Activated CD8-positive, alpha-beta memory T cell treated with anti-CD3 and anti-CD28 coated beads, Interleukin-2, amount 50 U/mL, for 1 hour (primary cell): ENCODE measurements around the gene TCF3.

ENCODE experiments used
- DNase-seq: peaks from one replicate; pipeline ENCODE4 v3.0.0-alpha.2; 2020; ENCODE audit errors: extremely low read depth

TCF3 gene

DNA sequence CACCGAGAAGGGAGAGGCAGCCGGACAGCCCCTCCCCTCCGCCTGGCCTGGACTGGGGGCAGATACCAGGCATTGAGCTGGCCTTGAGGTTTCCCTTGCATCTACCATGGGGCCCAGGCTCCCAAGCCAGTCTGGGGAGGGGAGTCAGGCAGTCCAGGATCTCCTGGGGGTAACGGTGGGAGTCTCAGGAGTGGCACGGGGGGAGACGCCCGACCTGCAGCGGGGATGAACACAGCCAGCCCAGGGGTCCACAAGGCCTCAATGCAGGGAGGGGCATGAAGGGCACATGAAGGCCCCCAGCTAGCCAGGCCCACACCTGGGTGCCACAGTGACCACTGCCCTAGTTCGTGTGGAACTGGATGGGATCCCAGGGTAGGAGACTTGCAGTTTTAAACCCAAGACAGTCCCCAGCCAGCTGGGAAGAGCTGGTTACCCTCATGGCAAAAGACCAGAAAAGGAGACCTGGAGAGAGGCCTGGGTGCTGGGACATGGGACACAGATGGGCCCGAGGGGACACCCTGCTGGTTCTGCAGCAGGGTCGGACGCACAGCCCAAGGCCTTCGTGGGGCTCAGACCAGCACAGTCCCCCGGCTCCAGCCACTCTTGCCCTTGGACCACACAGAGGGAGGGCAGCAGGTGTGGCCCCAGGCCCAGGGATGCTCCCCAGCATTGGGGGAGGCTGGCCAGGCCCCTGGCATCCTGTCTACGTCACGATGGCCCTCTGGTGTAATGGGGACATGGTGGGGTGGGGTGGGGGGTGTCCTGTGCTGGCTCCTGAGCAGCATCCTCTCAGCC is 42.5 kb downstream of the TCF3 start:
- DNase-seq = no peak

DNA sequence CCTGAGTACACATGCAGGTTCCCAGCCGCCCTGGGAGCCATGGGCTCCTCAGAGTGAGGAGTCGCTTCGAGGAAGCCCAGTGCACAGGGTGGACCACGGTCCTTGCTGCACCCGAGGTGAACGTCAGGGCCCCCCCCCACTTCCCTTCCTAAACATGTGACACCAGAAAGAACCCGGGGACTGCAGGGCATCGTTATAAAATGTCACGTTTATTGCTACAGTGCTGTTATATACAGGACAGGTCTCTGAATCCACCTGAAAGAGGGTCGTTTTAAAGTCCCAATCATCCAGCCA is 43.4 kb downstream of the TCF3 start:
- DNase-seq = no peak

DNA sequence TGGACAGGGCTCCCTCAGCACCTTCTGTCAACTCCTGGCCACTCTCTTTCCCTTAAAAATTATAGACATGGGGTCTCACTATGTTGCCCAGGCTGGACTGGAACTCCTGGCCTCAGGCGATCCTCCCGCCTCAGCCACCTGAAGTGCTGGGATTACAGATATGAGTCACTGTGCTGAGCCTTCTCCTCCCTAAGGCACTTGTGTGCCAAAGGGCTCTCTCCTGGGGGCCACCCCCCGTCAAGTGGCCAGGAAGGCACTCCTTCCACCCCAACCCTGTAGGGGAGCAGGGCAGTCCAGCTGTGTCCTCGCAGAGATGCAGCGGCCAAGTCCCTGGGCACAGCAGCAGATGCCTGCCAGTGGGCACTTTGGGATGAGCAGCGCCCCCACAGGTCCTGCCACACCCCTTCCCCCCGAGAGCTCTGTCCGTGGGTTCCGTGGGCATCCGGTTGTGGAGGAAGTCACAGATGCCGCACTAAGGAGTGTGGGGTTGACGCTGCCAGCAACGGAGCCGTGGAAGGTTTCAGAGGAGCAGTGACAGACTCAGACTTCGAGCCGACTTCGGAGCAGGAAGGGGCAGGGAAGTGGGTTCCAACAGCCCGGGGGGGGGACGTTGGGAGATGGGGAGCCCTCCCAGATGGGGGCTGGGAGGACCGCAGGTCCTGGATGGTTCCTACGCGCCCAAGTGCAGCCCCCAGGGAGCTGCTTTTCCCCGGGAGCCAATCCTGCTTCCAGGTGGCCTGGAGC is 43.9 kb downstream of the TCF3 start:
- DNase-seq = no peak

DNA sequence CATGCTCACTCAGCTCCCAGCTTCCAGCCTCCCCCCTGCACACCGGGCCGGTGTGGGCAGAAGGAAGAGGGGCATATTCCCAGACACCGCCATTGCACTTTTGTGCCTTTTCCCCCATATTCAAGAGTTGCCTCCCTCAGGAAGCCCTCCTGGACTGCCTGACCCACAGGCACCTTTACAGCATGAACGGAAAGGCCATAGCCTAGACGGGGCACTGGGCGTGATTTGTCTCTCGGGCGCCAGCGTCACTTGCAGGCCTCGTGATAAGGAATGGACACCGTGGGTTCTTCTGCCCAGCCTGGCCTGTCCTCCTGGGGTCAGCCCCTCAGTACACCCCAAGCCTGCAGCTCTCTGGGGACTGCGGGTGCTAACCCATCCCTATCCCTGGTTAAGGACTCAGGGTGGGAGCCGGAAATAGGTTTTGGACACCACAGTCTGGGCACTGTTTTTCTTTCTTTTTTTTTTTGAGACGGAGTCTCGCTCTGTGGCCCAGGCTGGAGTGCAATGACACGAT is 46.2 kb downstream of the TCF3 start:
- no peak for DNase-seq

DNA sequence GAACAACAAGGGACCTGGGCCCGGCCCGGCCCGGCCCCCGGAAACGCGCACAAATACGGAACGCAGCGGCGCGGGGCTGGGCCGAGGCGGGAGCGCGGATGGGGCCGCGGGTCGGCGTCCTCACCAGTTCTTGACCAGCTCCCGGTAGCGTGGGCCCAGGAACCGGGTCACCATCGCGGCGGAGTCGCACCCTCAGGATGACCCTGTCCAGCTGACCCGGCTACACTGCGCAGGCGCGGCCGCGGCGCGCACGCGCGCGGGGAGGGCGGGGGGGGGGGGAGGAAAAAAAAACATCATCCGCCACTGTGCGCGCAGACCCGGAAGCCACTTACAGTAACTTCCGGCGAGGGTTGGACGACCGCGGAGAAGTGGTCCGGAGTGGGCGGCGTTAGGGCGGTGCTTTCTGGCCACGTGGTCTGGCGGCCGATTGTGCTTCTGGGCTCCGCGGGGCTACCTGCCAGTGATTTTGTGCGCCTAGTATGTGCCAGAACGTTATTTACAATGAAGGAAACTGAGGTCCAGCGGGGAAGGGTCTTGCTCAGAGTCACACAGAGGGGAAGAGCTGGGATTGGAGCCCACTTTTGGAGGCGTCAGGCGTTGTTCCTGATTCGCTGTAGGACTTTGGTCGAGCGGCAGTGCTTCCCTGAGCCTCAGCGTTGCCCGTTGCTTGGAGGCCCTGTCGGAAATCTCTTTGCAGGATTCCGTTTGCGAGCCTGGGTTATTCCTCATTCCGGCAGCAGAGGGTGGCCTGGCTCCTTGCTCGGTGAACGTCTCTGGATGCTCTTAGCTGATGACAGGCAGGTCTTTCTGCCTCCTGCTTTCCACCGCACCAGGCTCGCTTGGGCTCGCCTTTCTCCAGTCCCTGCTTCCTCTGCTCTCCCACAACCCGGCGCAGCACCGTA is 46.9 kb downstream of the TCF3 start, which contains the start of gene UQCR11:
TSS of gene UQCR11 (minus strand) at position 227 of the 902 bp plus-strand sequence. CDS start at position 174, 53 bp downstream.
- peak; percentile 85 for DNase-seq

DNA sequence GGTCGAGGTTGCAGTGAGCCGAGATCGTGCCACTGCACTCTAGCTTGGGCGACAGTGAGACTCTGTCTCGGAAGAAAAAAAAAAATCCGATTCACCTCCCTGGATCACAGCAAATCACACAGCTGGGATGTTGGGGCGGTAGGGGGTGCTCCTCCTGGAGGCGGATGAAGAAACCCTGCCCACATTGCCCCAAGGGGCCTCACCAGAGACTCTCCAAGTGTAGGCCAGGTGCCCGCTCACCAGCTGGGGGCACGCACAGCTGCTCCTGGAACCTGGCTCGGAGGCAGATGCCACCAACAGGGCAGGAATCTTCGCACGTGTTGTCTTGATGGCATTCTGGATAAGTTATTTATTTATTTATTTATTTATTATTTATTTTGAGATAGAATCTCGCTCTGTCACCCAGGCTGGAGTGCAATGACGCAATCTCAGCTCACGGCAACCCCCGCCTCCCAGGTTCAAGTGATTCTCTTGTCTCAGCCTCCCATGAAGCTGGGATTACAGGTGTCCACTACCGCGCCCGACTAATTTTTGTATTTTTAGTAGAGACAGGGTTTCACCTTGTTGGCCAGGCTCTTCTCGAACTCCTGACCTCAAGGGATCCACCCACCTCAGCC is 50.2 kb downstream of the TCF3 start:
- DNase-seq = no peak

DNA sequence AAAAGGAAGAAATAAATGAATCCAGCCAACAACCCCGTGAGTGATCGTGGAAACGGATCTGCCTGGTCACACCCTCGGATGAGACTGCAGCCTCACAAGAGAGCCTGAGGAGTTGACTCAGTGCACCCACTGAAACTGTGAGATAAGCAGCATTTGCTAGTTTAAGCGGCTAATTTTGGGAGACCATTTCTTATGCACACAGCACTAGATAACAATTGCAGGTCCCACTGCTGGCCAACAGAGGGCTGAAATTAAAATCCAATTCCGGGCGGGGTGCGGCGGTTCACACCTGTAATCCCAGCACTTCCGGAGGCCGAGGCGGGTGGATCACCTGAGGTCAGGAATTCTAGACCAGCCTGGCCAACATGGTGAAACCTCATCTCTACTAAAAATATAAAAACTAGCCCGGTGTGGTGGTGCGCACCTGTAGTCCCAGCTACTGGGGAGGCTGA is 50.8 kb downstream of the TCF3 start:
- DNase-seq = no peak

DNA sequence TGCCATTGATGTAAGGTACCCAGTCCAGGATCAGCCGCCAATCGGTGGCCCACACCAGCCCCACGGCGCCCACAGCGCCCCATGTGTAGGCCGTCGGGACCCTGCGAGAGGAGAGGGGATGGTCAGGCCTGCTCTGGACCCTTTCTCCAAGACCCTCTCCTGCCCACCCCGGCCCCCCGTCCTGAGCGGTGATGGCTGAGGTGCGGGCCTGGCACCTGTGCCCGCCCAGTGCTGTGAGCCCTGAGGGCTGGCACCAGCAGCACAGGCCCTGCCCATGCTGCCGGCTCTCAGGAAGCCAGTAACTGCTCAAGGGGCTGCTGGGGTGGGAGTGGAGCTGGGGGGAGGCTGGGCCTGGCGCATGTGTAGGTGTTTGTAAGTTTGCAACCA is 53.0 kb downstream of the TCF3 start:
- DNase-seq = no peak

DNA sequence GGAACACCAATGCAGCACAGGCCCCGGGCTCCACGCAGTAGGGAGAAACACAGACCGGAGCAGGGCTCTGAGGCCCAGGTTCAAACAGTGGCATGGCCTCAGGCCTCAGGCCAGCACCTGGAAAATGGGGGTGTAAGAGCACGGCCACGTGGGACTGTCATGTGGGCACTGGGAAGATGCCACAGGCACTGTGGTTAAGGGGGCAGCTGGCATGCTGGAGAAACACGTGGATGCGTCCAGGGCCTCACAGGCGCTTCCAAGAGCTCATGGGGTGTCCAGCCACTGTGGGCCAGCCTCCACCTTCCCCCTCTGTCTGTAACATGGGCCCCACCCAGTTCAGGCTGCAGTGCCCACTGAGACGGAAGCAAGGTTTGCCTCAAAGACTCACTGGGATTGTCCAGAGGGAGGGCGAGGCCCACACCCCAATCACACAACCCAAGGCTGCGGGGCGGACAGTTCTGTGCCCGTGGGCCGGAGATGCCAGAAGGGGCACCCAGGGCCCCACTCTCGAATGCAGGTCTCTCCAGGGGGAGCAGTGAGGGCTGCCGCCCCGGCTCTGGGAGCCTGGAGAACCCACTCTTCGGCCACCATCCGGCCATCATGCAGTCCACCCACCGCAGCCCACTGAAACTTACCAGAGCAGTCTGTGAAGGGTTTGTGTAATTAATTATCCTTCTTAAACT is 53.5 kb downstream of the TCF3 start:
- DNase-seq = no peak

DNA sequence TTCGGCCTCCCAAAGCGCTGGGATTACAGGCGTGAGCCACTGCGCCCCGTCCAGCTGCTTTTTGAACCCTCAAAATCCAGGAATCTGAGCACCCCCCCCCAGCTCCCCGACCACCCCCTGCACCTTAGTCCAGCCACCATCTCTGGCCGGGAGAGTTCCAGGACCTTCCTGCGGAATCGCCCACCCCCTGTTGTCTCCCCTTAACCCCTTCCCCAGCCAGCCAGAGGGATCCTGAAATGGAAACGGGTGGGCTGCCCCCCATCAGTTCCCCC is 59.0 kb downstream of the TCF3 start:
- no peak for DNase-seq

DNA sequence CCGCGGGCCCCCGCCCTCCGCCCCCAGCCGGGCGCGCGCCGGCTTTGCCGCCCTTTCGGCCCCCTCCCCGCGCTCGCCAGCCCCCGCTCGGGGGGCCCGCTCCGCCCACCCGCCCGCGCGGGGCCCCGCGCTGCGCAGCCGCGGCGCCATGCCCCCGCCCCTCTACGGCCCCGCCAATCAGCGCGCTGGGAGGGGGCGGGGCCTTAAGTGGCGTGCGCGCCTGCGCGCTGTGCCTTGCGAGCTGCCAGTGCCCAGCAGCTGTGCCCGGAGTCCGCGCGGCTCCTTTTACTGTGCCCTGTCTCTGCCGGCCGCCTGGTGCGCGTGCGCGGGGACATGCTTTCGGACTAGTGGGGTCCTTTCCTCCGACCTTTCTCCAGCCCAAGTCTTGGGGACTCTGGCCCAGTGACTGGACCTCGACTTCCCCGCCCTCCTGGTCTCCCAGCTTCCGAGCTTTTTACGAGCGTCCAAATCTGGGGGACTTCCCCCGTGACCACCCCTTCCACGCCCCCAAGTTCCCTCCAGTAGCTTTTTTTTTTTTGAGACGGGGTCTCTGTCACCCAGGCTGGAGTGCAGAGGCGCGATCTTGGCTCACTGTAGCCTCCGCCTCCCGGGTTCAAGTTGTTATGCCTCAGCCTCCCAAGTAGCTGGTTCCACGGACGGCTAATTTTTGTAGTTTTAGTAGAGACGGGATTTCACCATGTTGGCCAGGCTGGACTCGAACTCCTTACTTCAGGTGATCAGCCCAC is 59.5 kb downstream of the TCF3 start, which contains the start of gene MBD3:
TSS of gene MBD3 (minus strand) at position 111 of the 746 bp plus-strand sequence. CDS start 234 bp downstream, outside the sequence.
- DNase-seq = no peak

DNA sequence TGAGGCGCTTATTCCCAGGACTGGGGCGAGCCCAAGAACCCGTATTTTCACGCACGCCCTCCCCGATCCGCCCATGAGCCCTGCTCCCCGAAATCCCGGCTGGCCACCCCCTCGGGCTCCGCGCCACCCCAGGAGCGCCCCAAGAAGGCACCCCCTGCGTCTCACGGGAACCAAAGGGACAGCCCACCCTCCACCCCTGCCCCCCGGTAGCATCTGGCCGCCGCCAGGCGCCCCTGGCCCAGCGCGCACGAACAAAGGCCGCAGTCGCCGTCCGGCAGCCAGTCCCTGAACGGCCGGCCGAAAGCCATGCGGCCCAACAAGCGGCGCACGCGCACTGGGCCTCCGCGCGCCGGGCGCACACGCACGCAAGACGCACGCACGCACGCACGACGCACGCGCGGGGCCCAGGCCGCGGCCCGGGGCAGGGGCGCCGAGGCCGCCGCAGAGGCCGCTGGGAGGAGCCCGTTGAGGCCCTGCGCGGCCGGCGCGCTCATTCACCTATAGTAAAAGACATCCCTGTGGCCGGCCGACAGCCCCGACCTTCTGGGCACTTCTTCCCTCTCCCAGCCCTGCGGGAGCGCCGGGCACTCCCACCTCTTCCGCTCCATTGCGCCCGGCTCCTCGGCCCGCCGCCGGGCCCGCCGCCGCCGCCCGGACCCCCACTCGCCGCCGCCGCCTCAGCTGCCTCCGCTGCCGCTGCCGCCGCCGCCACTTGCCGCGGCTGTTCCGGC is 60.2 kb downstream of the TCF3 start:
- no peak for DNase-seq

DNA sequence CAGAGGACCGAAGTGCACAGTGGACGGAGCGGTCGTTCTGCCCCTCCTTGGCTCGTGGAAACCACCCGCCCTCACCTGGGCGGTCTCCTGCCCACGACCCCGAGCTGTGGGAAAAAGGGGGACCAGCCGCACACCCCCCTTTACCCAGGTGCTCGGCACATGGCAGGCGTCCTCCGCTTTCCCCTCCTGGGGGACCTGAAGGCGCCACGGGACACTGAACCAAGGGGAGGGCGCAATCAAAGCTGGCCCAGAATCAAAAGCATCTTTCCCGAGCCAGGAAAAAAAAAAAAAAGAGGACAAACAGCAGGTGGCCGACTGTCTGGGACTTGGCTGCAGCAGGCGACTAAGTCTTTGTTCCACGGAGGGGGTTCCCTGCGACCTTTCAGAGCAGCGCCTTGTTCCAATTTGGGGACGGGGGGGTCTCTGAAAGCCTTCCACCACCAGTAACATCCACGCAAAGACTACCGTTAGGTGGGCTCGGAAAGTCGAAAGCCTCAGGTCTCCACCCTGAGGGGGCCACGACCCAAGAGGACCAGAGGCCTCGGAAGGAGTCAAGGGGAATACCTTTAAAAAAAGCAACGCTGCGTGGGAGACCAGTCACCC is 60.9 kb downstream of the TCF3 start:
- DNase-seq = no peak

DNA sequence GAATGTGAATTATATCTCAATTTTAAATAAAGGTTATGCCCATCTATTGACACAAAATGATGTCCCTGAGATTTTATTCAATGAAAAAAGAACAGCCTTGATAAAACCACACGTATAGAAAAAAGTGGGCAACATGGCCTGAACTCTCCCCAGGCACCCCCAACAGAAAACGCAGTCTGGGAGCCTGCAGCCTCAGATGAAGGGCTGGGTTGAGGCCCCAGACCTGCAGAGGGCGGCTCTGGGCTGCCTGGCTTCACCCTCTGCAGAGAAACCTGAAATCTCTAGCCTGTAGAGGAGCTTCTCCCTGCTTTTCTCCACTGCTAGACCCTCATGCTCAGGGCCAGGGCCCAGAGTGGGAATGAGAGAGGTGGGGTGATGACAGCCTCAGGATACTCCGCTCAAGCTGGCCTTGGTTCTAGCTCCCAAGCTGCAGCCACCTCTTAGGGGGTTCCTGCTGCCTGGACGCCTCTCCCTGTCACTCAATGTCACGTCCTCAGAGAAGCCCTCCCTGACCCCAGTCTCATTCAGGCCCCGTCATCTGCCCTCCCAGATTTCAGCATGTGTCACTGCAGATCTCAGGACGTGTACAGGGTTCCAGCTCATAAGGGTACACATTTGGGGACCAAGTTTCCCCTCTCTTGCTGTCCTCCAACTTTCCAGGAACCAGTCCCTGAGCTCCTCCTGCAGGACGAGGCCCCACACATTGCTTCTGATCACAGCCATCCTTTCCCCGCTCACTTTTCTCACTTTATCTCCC is 61.6 kb downstream of the TCF3 start:
- DNase-seq = no peak

DNA sequence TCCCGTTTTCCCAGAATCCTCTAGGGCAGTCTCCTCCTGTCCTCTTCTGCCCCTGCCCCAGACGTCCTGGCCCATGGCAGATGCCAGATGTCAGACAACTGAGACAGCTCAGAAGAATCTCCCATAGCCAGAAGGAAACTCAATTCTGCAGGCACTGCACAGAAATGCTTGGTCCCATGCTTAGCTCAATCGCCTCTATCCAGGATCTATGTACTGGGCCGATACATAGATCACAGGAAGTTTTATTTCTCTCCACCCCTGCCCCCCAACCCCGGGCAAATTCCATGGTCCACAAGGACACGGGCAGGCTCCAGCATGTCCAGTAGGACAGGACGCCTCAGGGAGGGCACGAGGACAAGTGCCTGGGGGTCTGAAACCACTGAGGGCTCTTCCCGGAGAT is 64.5 kb downstream of the TCF3 start:
- no peak for DNase-seq

DNA sequence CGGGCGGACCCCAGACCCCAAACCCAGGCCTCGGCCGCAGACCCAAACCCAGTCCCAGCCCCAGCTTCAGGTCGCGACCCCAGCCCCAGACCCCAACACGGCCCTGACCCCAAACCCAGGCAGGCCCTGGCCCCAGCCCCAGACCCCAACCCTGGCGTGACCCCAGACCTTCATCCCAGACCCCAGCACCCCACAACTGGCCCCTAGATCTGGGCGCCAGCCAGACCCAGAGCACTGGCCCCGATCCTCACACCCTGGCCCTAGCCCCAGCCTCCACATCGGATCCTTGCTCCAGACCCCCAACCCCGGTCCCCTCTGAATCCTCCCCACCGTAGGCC is 67.2 kb downstream of the TCF3 start:
- no peak for DNase-seq

DNA sequence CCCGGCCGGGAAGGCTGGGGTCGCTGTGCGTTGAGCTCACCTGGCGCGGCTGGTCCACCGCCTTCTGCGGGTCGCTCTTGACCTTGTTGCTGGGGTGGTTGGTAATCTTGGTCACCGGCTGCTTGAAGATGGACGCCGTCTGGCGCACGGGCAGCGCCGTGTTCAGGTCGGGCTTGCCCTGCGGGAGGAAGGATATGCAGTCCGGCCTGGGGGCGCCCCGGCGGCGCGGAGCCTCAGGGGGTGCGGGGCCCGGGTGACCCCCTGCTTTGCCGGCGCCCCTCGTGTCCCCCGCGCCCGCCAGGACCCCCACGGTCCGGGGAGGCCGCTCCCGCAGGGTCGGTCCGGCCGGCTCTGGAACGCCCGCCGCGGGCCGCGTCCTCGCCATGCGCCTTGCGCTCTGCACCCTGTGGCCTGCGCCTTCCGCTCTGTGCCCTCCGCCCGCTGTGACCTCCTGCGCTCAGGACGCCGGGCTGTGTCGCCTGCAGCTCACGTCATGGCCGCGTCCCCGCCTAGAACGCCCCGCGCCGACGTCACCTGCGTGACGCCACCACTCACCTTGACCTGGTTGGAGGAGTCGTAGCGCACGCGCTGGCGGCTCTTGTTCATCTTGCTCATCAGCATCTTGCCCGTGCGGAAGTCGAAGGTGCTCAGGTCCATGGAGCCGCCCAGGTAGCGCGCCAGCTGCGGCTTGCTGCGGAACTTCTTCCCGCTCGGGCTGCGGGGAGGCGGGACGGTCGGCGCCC is 67.7 kb downstream of the TCF3 start:
- no peak for DNase-seq

DNA sequence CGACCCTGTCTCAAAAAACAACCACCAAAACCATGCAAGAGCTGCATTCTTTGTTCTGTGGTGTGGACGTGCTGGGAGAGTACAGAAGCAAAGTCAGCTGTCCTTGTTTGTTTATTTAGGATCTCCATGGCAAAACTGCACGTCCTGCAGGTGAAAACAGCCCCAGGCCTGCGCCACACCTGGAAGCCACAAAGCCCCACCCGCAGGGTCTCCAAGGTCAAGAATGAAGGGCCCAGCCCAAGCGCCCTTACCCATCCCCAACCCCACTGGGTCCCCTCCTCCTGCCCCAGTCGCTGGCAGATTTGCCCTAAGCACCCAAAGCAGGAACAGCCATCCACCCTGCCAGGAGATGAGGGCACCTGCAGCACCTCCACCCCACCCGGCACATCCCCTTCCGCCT is 70.2 kb downstream of the TCF3 start:
- DNase-seq = no peak
